ENCODE measurements around the gene ZNF536.

DNA sequence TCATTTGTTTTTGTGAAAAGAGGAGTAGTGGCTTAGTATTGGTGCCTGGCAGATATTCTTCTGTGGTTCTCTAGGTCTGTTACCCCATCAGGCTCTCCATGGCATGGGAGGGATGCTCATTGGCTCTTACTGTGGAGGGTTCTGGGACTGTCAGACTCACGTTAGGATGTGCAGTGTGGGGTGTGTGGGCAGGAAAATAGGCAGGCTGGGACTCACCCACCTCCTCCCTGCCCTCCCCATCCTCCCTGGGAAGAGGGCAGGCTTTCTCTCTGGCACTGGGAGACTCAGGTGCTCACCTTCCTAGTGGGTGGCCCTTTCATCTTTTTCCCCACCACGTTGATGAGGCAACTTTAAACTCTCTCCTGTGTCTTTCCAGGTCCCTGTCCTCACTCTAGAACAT is 44.2 kb downstream of the ZNF536 start:
- TF ChIP-seq, protein P1, sequence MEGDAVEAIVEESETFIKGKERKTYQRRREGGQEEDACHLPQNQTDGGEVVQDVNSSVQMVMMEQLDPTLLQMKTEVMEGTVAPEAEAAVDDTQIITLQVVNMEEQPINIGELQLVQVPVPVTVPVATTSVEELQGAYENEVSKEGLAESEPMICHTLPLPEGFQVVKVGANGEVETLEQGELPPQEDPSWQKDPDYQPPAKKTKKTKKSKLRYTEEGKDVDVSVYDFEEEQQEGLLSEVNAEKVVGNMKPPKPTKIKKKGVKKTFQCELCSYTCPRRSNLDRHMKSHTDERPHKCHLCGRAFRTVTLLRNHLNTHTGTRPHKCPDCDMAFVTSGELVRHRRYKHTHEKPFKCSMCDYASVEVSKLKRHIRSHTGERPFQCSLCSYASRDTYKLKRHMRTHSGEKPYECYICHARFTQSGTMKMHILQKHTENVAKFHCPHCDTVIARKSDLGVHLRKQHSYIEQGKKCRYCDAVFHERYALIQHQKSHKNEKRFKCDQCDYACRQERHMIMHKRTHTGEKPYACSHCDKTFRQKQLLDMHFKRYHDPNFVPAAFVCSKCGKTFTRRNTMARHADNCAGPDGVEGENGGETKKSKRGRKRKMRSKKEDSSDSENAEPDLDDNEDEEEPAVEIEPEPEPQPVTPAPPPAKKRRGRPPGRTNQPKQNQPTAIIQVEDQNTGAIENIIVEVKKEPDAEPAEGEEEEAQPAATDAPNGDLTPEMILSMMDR (optimal IDR thresholded peaks at IDR 0.05 in 1 of 3, IDR thresholded peaks at IDR 0.05 in 1 of 3, conservative IDR thresholded peaks at IDR 0.05 in 1 of 3; ENCODE audit: extremely low read depth in 1 of 3, insufficient read depth in 2 of 3, low read length in 3 of 3), result no peak
- TF ChIP-seq EZH2 (IDR thresholded peaks at IDR 0.05; ENCODE audit: low read length), result no peak

All from keratinocyte (primary cell).